GM21576 (cell line): ENCODE measurements around the gene FBXL14.
A peak's percentile ranks its signal among the peaks of the same experiment; 100 is the strongest.
"Not testable (repeated sequence)": the region's sequence is repeated elsewhere in the genome, so short reads cannot be mapped to it uniquely, and the experiment has no call there.

Experiments used
- ATAC-seq: cut with Tn5 transposase; IDR thresholded peaks from one replicate; pipeline ENCODE4 v1.9.1; 2021; ENCODE audit warnings: mild to moderate bottlenecking, moderate library complexity; ENCODE audit not compliant: unreplicated experiment

The FBXL14 gene

DNA sequence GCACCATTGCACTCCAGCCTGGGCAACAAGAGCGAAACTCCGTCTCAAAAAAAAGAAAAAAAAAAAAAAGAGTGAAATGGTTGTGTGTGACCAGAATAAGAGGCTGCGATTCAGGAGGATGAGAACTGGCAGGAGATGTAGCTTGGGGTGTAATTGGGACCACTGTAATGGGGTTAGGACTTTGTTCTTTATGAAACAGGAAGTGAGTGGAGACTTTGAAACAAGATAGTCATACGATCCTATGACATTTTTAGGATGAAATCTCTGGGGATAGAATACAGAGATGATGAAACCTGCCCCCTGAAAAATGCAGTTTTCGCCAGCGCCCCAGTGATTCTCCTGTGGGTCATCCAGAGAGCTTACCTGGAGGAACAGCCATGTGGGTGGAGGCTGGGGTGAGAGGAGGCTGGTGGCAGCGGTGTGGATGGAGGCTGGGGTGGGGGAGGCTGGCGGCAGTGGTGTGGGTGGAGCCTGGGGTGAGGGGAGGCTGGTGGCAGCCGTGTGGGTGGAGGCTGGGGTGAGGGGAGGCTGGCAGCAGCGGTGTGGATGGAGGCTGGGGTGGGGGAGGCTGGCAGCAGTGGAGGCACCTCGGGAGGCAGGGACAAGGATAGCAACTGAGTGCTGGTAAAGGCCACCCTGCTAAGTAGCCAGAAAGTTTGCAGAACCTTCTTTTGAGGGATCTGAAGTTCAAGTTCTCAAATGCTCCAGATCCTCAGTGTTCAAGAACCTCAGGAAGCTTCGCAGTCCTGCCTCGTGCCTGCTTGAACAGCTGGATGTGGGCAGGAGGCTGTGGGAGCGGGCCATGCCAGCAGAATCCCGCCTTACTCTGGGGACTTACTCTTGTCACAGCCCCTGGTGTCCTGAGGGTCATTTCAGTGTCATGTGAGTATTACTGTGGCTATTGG lies 20.2 kb downstream of the FBXL14 start:
- no peak for ATAC-seq

DNA sequence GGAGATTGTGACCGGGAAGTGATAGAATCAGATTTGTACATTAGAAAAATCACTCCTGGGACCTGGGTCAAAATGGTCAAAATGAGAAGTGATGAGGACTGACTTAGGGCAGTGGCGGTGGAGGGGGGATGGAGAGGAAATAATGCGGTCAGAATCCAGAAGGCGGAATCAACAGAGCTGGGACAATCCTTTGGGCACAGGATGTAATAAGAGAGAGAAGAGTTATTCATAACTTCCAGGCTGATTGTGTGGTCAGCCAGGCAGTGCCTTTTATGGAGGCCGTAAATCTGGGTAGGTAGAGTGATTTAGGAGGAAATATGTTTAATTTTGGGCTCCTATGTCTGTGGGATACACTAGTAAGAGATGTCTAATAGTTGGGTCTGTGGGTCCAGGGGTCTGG lies 21.6 kb downstream of the FBXL14 start:
- no peak for ATAC-seq

DNA sequence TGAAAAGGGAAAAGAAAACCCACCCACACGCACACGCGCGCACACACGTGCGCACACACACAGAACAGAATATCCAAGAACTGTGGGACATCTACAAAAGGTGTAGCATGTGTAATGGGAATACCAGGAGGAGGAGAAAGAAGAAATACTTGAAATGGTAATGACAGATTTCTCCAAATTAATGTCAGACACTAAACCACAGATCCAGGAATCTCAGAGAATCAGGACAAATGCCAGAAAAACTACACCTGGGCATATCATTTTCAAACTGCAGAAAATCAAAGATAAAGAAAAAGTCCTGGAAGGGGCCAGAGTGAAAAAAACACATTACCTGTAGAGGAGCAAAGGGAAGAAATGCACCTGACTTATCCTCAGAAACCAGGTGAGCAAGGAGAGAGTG lies 26.5 kb downstream of the FBXL14 start:
- ATAC-seq: no peak

DNA sequence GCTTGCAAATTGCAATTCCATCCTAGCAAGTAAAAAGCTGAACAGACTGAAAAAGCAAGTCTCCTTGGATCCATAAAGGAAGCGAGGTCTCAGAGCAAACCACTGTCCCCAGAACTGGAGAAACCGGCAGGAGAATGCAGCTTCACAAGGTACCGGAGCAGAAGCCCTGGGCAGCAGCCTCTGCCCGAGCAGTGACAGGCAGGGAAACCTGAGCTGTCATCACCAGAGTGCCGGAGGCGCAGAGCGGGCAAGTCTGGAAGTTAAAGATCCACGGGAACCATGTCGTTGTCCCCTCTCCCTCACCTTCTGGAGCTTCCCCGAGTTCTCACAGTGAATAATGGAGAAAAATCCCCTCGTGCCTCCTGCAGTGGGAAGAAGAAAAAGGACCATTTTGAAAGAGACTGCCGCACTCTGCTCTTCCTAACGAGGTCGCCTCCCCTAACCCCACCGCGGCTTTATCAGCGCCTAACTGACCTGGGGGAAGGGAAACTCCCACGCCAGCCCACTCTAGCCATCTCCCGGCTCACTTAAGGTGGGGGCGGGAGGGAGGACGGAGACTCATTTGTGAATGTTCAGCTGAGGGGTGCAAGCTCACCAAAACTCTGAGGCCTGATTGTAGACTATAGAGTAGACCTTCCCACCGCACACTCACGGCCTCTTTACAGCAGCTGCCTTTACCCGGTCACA lies 27.8 kb downstream of the FBXL14 start:
- ATAC-seq: no peak

GRCh38 chr12:1565172-1565571 lies 29.2 kb downstream of the FBXL14 start:
- ATAC-seq: no peak

DNA sequence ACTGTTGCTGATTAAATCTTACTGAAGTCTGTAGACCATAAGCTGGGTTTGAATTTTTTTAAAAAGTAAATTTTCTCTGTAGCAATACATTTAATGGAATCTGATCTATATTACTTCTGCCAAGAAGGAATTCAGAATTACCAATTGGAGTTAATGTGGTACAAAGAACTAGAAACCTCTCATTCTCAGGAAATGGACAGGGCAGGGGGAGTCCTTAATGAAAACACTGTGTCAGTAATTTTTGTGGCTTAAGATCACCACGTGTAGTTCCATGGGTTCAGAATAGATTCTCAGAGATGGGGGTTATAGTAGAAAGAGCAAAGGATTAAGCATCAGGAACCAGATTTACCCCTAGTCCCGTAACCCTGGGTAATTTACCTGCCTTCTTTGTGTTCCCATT lies 30.3 kb downstream of the FBXL14 start:
- no peak for ATAC-seq

- no peak for ATAC-seq
These were observed 31.5 kb downstream of the FBXL14 start for GRCh38 chr12:1562813-1563407.

DNA sequence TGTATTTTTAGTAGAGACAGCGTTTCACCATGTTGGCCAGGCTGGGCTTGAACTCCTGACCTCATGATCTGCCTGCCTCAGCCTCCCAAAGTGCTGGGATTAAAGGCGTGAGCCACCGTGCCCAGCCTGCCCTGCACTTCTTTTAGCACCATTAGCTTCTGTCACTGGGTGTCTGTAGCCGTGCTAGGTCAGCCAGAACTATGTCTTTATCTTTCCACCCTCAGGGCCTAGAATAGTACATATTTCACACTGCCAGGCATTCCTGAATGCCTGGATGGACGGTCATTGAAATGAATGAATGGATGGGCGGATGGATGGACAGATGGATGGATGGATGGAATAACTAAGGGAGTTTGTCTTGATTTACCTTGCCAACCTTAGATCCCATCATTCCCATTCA lies 33.7 kb downstream of the FBXL14 start:
- ATAC-seq: no peak

GRCh38 chr12:1559676-1560091 lies 34.7 kb downstream of the FBXL14 start:
- no peak for ATAC-seq

DNA sequence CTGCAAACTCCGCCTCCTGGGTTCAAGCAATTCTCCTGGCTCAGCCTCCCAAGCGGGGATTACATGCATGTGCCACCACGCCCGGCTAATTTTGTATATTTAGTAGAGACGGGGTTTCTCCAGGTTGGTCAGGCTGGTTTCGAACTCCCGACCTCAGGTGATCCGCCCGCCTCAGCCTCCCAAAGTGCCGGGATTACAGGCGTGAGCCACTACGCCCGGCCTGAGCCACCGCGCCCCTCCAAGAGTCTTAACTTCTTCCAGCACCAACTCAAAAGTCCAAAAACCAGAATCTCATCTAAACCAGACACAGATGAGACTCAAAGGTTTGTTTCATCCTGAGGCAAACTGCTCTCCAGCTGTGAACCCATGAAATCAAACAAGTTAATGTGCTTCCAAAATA lies 36.3 kb downstream of the FBXL14 start:
- ATAC-seq: not testable (repeated sequence)

DNA sequence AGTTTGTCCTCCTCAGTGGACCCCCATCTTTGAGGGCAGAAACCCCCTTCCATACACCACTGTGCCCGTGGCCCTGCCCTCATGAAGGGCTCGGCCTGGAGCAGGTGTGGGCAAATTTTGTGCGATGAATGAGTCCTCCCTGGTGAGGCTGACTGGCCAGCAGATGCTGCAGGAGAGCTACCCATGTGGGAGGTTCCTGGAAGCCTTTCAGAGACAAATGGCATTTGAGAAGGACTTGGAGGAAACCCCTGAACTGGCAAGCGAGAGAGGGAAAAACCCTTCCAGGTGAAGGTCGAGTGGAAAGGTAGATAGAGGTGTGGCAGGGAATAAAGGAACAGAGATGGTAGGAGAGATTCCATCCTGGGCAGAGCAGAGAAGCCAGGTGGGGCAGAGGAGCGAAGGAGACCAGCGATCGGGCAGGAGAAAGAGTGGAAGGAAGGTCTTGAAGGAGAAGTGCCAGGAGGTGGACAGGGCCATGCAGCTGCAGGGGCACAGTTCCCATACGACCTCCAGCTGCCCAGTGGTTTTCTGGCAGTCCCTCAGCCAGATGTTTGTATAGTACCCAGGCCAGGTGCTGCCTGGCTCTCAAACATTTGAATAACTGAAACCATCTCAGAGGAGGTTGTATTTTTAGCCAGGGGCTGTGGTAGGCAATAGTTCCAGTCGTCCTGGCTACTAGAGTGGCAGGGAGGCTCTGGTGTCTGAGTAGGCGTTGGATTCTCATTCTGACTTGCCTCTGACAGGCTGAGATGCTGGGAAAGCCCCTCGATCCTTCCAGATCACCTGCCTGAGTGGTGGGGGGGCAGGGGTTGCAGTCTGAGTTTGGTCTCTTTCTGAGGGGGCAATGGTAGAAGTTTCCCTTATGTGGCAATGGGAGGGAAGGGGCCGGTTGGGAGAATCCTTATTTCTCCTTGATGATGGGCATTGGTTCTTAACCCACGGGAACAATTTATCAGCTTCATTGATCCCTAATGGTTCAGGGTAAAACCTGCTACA lies 40.1 kb downstream of the FBXL14 start:
- peak; percentile 97 for ATAC-seq

DNA sequence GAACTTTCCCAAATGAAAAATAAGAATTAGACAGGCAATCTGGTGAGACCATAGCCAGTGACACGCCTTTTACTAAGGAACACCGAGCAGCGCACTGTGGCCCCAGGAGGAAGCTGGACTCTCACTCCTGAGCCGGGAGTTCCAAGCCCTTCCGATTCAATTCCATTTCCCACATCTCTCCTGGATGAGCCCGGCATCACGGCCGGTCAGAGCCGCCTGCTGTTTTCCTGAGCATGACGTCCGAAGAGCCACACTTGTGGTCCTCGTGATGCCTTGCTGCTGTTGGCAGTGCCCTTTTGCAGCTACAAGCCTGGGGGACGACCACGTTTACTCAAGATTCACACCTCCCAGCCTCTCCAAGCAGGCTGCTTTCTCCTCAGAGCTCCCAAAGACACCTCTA lies 40.8 kb downstream of the FBXL14 start:
- no peak for ATAC-seq

DNA sequence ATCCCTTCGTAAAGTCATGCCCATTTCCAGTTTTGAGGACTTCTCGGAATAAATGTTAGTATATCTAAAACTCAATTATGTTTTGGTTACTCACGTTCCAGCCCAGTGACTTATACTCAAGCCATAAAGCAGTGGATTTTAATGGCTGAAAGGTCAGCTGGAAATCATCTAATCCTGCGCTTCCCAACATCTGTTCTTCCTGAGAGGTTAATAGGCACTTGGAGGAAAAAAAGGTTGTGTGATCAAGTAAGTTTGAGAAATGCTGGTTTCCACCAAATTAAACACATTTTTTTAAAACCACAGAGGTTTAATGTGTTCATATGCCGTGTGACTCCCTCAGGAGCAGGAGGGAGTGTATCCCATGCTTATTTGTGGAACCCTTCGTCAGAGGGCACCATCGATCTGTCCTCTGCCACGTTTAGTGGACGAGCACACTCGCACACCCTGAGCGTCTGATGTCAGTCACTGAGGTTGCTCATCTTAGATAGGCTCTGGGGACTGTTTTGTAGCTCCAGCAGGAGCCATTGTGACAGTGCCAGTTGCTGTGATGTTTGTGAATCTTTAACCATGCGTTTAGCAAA lies 41.4 kb downstream of the FBXL14 start:
- ATAC-seq: no peak

DNA sequence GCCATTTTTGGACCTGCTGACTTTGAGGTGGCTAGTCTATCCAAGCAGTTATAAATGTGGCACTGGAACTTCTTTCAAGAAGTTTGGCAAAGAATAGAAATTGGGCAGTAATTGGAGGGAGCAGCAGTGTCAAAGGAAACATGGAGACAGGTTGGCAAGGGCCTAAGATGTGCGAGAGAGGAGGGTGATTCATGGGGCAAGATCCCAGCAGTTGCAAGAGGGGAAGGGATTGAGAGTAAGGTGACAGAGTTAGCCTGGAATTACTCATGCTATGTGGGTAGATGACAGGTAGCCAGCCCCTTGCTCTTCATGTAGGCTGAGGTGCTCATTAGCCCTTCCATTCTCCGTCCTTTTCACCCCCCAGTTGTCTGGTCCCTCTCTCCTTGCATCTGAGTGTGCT lies 42.2 kb downstream of the FBXL14 start:
- no peak for ATAC-seq

GRCh38 chr12:1551496-1551895 lies 42.9 kb downstream of the FBXL14 start:
- ATAC-seq: no peak

DNA sequence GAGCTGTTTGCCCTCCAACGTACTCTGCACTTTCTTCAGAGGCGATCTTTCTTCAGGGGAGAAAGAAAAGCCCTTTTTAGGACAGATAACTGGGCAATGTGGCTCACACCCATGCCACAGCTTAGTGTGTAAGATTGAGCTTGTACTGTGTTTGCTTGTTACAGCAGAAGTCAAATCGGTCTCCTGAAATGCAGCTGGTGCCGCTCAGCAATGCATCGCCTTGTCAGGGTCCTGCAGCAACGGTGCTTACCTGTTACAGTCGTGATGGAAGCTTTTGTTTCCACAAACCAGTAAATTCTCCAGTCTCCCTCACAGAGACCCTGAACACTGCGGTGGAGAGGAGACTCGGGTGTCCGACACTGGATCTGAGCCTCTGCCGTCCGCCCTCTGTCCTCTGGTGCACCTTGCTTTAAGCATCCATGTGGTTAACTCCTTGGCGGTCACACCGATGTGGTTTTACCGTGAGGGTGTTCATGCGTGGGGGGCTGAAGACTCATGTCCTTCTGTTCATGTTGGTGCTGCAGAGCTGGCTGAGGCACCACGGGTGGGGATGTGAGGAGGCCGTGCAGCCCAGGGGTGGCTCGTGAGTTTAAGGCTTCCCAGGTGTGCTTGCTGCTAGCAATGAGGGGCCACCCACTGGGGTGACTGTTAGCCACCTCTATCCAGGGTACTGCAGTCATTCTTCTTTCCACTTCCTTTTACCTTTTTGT lies 47.3 kb downstream of the FBXL14 start:
- ATAC-seq: no peak

DNA sequence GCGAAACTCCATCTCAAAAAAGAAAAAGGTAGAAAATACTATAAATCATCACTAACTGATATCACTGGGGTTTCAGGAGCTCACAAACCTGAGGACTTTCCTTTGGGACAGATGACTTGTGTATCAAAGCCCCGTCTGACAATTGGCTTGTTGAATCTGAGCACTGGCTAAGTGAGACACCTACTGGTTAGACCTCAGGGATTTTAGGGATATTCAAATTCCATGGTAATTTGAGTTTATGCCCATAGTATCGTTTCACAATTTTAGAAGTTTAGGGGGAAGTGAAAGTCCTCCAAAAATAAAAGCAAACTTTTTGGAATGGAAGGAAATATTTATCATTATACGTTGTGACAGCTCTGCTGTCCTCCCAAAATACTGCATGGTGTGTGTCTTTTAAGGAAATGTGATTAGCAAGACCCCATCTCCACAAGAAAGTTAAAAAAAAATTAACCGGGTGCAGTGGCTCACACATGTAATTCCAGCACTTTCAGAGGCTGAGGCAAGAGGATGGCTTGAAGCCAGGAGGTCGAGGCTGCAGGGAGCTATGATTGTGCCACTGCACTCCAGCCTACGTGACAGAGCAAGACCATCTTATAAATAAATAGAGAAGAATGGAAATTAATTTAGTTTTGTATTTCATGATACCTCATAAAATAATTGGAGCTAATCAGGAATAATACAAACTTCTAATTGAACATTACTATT lies 49.2 kb downstream of the FBXL14 start:
- no peak for ATAC-seq

- ATAC-seq: no peak
These were observed 51.8 kb downstream of the FBXL14 start for GRCh38 chr12:1542599-1542998.

DNA sequence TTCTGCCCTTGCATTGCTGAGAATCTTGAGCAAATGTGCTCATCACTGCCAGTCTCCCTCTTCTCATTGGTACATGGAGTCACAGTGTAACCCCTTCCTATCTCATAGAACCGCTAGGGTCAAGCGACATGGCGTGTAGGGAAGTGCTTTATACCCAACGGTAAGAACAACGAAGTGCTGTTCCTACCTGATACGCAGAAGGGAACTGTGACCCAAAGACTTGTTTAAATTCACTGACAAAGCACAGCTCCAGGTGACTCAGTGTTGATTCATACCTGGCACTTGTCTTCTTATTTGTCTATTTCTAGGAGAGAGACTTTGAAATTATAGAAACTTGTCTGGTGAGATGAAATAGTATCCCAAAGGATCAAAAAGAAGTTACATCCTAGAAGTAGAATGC lies 53.7 kb downstream of the FBXL14 start:
- no peak for ATAC-seq
